Fibroblast of lung (primary cell): ENCODE measurements around the gene SOCS1.

Experiments used
- EZH2 ChIP-seq: IDR thresholded peaks from 2 replicates; pipeline ENCODE4 v1.5.1; 2012; ENCODE audit warnings: low read length, control low read depth, mild to moderate bottlenecking; ENCODE audit errors: missing control alignments
- TF ChIP-seq, protein P1 (sequence below), 2 donors: IDR thresholded peaks in 1 of 2; conservative IDR thresholded peaks in 1 of 2; 1 replicate in 1 of 2; 2 replicates in 1 of 2; pipeline ENCODE4 v1.5.1; 2011 to 2012; ENCODE audit warnings: low read length in 2 of 2, control low read depth in 1 of 2, inconsistent platforms in 1 of 2, low read depth in 1 of 2, mild to moderate bottlenecking in 1 of 2

DNA sequence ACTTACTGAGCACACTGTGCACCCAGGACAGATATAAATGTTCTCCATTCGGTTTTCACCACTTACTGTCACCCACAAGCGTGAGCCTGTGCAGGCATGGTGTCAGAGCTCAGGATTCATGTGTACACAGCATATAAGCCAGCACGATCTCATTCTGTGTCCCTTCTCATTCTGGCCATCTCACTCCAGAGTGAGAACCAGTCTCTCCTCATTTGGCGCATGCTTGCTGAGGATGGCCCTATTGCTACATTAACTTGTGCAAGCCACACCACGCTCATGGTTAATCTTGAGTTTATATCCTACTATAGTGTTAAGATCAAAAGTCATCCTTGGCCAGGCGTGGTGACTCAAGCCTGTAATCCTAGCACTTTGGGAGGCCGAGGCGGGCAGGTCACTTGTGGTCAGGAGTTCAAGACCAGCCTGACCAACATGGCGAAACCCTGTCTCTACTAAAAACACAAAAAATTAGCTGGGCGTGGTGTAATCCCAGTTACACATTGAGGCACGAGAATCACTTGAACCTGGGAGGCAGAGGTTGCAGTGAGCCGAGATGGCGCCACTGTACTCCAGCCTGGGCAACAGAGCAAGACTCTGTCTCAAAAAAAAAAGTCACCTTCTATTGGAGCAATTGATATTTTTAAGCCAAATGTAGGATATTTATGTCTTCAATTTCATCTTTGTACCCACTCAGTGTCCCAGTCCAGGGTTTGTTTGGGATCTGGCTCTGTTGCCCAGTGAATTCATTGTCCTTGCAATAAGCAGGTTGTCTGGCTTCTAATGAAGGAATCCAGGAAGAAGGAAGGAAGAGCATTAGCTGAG is 20.9 kb downstream of the SOCS1 start:
- TF ChIP-seq, protein P1, sequence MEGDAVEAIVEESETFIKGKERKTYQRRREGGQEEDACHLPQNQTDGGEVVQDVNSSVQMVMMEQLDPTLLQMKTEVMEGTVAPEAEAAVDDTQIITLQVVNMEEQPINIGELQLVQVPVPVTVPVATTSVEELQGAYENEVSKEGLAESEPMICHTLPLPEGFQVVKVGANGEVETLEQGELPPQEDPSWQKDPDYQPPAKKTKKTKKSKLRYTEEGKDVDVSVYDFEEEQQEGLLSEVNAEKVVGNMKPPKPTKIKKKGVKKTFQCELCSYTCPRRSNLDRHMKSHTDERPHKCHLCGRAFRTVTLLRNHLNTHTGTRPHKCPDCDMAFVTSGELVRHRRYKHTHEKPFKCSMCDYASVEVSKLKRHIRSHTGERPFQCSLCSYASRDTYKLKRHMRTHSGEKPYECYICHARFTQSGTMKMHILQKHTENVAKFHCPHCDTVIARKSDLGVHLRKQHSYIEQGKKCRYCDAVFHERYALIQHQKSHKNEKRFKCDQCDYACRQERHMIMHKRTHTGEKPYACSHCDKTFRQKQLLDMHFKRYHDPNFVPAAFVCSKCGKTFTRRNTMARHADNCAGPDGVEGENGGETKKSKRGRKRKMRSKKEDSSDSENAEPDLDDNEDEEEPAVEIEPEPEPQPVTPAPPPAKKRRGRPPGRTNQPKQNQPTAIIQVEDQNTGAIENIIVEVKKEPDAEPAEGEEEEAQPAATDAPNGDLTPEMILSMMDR (conservative IDR thresholded peaks at IDR 0.05 in 1 of 2, IDR thresholded peaks at IDR 0.05 in 1 of 2; ENCODE audit: low read depth in 1 of 2, low read length in 2 of 2) = no peak
- TF ChIP-seq EZH2 = no peak
